Stimulated activated CD4-positive, alpha-beta T cell treated with anti-CD3 and anti-CD28 coated beads, Interleukin-15, amount 100 ng/mL, for 24 hours (primary cell): ENCODE measurements around the gene CRYBB2.
"Not testable (repeated sequence)": the region's sequence is repeated elsewhere in the genome, so short reads cannot be mapped to it uniquely, and the experiment has no call there.

Experiments
- DNase-seq: peaks from one replicate; pipeline ENCODE4 v3.0.0-alpha.2; 2020

CRYBB2 gene

GRCh38 chr22:25236417-25236816 lies 17.0 kb downstream of the CRYBB2 start:
- no peak for DNase-seq

- DNase-seq = no peak
Observed at GRCh38 chr22:25237503-25237902, 18.1 kb downstream of the CRYBB2 start.

- not testable (repeated sequence) for DNase-seq
Observed at GRCh38 chr22:25238058-25238457, 18.6 kb downstream of the CRYBB2 start.

GRCh38 chr22:25255169-25255568 lies 35.7 kb downstream of the CRYBB2 start:
- not testable (repeated sequence) for DNase-seq

- DNase-seq = not testable (repeated sequence)
Observed at GRCh38 chr22:25267567-25267966, 48.1 kb downstream of the CRYBB2 start.

- DNase-seq = not testable (repeated sequence)
Observed at GRCh38 chr22:25268902-25269301, 49.5 kb downstream of the CRYBB2 start.

- DNase-seq = not testable (repeated sequence)
Observed at GRCh38 chr22:25270061-25270460, 50.6 kb downstream of the CRYBB2 start.

- DNase-seq = not testable (repeated sequence)
Observed at GRCh38 chr22:25273231-25273630, 53.8 kb downstream of the CRYBB2 start.

- not testable (repeated sequence) for DNase-seq
Observed at GRCh38 chr22:25273928-25274327, 54.5 kb downstream of the CRYBB2 start.

GRCh38 chr22:25280118-25280517 lies 60.7 kb downstream of the CRYBB2 start:
- not testable (repeated sequence) for DNase-seq
